ENCODE measurements around the gene GUCY2D.

DNA sequence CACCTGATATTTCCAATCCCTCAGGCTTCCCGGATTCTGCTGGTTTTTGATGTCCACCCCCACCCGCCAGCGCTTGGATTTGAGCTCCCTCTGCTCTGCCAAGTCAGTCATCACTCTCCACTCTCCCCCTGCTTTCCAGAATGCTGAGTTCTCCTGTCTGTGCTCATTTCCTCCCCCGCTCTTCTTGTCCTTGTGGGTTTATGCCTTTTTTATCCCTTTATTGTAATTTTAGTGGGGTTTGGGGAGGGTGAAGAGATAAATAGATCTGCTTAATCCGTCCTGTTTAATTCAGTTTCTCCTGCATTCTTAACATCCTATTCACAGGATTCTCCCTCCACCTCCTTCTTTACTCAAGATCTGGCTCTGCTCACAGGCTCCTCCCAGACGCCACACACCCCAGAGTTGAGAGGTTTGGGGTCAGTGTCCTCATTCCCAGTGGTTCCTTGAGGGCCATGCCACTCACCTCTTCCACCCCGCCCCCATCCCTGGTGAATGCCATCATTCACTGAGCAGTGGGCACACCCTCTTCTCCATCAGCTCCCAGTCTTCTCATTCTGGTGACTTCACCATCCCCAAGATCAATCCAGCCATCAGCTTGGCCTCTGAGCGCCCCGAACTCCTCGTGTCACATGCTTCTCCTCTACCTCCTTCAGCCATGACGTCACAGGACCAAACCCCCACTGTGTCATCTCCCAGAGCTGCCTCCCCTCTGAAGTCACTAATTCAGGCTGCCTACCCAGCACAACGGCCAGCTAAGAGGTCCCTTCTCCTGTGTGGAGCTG lies 15.1 kb upstream of the GUCY2D start:
- TF ChIP-seq, protein P1, sequence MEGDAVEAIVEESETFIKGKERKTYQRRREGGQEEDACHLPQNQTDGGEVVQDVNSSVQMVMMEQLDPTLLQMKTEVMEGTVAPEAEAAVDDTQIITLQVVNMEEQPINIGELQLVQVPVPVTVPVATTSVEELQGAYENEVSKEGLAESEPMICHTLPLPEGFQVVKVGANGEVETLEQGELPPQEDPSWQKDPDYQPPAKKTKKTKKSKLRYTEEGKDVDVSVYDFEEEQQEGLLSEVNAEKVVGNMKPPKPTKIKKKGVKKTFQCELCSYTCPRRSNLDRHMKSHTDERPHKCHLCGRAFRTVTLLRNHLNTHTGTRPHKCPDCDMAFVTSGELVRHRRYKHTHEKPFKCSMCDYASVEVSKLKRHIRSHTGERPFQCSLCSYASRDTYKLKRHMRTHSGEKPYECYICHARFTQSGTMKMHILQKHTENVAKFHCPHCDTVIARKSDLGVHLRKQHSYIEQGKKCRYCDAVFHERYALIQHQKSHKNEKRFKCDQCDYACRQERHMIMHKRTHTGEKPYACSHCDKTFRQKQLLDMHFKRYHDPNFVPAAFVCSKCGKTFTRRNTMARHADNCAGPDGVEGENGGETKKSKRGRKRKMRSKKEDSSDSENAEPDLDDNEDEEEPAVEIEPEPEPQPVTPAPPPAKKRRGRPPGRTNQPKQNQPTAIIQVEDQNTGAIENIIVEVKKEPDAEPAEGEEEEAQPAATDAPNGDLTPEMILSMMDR (IDR thresholded peaks at IDR 0.05; ENCODE audit: poor library complexity, severe bottlenecking) = no peak
- TF ChIP-seq, protein P2, sequence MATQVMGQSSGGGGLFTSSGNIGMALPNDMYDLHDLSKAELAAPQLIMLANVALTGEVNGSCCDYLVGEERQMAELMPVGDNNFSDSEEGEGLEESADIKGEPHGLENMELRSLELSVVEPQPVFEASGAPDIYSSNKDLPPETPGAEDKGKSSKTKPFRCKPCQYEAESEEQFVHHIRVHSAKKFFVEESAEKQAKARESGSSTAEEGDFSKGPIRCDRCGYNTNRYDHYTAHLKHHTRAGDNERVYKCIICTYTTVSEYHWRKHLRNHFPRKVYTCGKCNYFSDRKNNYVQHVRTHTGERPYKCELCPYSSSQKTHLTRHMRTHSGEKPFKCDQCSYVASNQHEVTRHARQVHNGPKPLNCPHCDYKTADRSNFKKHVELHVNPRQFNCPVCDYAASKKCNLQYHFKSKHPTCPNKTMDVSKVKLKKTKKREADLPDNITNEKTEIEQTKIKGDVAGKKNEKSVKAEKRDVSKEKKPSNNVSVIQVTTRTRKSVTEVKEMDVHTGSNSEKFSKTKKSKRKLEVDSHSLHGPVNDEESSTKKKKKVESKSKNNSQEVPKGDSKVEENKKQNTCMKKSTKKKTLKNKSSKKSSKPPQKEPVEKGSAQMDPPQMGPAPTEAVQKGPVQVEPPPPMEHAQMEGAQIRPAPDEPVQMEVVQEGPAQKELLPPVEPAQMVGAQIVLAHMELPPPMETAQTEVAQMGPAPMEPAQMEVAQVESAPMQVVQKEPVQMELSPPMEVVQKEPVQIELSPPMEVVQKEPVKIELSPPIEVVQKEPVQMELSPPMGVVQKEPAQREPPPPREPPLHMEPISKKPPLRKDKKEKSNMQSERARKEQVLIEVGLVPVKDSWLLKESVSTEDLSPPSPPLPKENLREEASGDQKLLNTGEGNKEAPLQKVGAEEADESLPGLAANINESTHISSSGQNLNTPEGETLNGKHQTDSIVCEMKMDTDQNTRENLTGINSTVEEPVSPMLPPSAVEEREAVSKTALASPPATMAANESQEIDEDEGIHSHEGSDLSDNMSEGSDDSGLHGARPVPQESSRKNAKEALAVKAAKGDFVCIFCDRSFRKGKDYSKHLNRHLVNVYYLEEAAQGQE (IDR thresholded peaks at IDR 0.05; ENCODE audit: borderline replicate concordance) = no peak

All from neural cell (in vitro differentiated cells).